ENCODE measurements around the gene CLCNKB. TPM values are rescaled to one million over a fixed set of nuclear protein-coding genes. Genes with fewer than 3 reads are reported as not detected.
A peak's percentile ranks its signal among the peaks of the same experiment; 100 is the strongest.
"Not testable (repeated sequence)": the region's sequence is repeated elsewhere in the genome, so short reads cannot be mapped to it uniquely, and the experiment has no call there.

Gene CLCNKB
- total RNA-seq, 1 donor from 2014 or later = 0.60 TPM

GRCh38 chr1:16032388-16033102, 11.0 kb upstream of the CLCNKB start:
- peak; percentile 63 for DNase-seq (ENCODE audit: low read depth)

DNA sequence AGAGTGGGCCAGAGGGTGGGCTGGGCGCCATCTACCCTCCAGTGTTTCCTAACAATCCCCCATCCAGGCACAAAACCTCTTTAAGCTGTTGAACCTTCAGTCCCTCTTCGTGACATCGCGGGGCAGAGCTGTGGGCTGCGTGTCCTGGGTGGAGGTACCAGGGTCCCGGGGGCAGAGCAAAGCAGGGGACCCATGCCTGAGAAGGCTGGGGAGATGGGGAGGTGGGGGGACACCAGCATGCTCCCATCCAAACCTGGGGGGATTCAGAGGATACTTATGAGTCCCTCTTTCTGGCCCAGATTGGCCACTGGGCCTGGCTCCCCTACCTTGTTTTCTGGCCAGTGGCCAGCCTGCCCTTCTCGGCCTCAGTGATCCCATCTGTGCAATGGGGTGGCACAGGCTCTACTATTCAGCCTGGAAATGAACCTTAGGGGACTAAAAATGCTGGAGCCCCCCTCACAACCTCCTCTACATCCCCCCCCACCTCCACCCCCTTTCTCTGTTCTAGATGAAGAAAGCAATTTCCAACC, 10.4 kb upstream of the CLCNKB start:
- DNase-seq (ENCODE audit: low read depth) = not testable (repeated sequence)

- not testable (repeated sequence) for DNase-seq (ENCODE audit: low read depth)
Observed at GRCh38 chr1:16036461-16036860, 7.1 kb upstream of the CLCNKB start.

- DNase-seq (ENCODE audit: low read depth) = peak; percentile 5
Observed at GRCh38 chr1:16038620-16038912, 5.0 kb upstream of the CLCNKB start.

- DNase-seq (ENCODE audit: low read depth) = not testable (repeated sequence)
Observed at GRCh38 chr1:16039871-16040270, 3.7 kb upstream of the CLCNKB start.

- DNase-seq (ENCODE audit: low read depth) = no peak
Observed at GRCh38 chr1:16041200-16041599, 2.4 kb upstream of the CLCNKB start.

DNA sequence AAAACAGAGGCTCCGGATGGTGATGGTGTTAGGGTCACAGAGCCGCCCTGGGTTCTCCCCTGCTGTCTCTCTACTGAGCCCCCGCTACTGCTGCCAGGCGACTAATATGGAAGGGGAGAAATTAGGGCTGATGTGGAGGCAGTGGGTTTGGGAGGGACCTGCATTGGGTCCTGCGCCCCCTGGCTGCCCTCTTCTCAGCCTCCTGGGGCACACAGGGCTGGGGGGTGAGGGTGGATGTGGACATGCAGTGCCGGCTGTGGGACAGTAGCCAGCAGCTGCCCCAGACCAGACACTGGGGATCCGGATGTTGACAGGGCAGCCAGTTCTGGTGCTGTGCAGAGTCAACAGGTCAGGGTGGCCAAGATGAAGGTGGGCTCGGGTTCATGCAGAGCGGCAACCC, 1.5 kb upstream of the CLCNKB start:
- DNase-seq (ENCODE audit: low read depth) = no peak

GRCh38 chr1:16042654-16043053, 928 bp upstream of the CLCNKB start:
- not testable (repeated sequence) for DNase-seq (ENCODE audit: low read depth)

- DNase-seq (ENCODE audit: low read depth) = no peak
Observed at GRCh38 chr1:16043950-16044349, 368 bp downstream of the CLCNKB start.

DNA sequence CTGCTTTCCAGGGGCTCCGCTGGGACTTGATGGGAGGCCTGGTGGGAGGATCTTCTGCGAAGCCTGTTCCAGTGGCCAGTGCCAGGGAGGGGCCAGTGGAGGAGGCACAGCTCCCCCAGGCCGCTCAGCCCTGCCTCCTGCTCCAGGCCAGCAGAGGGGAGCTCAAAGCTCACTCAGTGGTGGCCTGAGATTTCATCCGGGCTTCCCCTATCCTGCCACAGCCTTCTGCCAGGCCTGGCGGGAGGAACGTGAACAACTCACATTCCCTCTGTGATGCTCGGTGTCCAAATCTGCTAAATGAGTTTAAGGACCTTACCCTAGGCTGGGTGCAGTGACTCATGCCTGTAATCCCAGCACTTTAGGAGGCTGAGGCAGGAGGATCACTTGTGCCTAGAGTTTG, 3.3 kb downstream of the CLCNKB start:
- DNase-seq (ENCODE audit: low read depth) = peak; percentile 29

DNA sequence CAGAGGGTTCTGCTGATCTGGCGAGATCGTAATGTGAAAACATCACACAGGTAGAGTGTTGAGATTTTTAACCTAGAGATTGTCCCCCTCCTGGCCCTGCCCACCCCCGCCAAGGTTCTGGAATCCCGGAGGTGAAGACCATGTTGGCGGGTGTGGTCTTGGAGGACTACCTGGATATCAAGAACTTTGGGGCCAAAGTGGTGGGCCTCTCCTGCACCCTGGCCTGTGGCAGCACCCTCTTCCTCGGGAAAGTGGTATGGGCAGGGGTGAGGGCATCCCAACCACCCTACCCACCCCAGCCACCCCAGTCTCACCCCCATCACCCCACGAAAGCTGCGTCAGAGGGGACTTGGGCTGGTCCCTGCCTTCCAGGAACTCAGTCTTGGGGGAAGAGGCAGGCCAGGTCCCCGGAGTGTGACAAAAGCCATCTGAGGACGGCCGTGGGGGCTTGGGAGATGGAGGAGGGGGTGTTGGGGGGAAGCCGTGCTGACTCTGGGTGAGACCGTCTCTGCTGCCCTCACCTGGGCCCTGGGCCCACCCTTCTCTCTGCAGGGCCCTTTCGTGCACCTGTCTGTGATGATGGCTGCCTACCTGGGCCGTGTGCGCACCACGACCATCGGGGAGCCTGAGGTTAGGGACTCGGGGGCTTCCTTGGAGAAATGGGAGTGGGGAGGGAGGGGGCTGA, 4.4 kb downstream of the CLCNKB start:
- no peak for DNase-seq (ENCODE audit: low read depth)

DNA sequence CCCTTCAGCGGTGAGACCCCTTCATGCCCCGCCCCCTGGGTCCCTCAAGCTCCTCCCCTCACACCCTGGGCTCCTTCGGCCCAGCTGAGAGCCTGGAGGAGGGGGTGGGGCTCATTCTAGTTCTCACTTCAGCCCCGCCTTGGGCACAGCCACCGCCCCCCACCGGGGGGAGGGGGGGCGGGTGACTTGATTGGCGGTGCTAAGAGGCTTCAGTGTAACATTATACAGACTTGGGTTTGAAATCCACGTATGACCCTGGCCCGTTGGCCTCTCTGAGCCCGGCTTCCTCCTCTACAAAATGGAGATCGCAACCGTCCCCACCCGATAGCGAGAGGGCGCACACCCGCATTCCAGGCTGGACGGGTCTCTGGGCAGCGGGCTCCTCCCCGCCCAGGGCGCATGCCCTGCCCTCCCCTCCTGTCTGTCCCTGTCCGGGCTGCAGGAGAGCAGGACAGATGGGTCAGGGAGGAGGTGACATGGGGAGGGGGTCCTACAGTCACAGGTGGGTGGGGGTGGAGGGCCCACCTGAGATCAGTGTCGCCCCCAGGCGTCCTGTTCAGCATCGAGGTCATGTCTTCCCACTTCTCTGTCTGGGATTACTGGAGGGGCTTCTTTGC, 5.1 kb downstream of the CLCNKB start:
- peak; percentile 17 for DNase-seq (ENCODE audit: low read depth)

DNA sequence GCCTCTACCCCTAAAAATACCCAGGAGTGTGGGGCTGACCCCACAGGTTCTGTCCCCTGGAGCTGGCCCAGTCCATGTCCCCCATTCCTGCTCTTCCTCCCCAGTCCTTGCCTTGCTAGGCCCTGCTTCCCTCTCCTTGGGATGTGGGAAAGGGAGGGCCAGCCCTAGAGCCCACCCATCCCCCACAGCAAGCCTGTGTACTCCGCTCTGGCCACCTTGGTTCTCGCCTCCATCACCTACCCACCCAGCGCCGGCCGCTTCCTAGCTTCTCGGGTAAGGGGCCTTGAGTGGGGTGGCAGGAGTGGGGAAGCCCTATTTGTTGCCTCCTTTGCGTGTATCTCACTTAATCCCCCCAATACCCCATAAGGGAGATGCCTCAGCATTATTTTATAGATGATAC, 6.7 kb downstream of the CLCNKB start:
- no peak for DNase-seq (ENCODE audit: low read depth)

DNA sequence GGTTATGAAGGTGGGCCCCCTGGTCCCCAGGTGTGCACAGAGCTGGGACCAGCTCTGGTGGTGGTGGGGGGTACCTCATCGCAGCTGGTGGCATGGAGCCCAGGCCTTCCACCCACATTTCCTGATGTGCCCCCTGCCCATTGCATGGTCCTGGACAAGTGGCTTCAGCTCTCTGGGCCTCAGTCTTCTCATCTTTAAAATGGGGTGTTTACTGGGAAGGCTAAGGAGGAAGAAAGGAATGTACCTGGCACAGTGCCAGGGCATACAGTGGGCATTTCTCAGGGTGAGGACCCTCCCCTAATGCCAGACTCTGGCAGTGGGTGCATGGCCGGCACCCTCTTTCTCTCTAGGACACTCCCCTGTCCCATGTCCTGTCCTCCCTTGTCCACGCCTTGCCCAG, 7.5 kb downstream of the CLCNKB start:
- no peak for DNase-seq (ENCODE audit: low read depth)

DNA sequence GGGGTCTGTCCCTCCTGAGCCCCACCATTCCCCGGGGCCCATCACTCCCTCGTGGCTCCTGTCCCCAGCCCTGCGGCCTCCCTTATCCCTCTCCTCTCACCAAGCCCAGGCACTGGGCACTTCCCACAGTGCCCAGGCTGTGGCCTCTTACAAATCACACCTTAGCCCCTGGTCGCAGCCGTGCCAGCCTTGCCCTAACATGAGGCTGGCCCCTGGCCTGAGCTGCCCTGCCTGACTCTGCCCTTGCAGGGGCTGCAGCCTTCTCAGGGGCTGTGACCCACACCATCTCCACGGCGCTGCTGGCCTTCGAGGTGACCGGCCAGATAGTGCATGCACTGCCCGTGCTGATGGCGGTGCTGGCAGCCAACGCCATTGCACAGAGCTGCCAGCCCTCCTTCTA, 8.4 kb downstream of the CLCNKB start:
- DNase-seq (ENCODE audit: low read depth) = not testable (repeated sequence)

GRCh38 chr1:16053781-16054502, 10.4 kb downstream of the CLCNKB start:
- no peak for DNase-seq (ENCODE audit: low read depth)

GRCh38 chr1:16054598-16055540, 11.3 kb downstream of the CLCNKB start:
- DNase-seq (ENCODE audit: low read depth) = no peak

DNA sequence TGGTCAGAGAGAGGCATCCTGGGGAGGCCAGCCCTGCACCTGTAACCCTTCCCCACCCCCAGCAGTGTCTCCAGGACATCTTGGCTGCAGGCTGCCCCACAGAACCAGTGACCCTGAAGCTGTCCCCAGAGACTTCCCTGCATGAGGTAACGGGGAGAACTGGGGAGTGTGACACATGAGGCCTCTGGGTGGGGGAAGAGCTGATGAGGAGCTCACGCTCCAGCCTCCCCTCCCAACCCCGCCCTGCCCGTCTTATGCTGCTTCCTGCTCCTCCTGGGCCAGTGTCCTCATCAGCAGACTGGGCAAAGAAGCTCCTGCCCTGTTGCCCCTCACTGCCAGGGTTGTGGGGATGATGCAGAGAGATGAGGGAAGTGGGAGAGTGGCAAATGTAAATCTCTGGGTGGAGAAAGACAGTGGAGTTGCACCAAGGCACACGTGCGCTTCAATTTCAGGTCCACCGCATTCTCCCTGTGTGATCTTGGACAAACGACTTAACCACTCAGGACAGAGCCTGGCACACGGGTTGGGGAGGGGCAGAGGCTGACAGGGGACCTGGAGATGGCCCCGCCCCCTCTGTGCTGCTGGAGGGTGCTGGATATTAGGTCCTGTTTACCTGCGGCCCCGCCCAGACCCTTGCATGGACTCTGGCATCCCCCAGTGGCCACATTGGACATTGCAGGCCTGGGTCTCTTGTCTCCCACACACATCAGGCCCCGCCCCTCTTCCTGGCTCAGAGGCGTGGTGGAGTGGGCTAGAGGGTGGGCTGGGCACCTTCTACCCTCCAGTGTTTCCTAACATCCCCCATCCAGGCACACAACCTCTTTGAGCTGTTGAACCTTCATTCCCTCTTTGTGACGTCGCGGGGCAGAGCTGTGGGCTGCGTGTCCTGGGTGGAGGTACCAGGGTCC, 12.3 kb downstream of the CLCNKB start:
- peak; percentile 69 for DNase-seq (ENCODE audit: low read depth)

GRCh38 chr1:16056521-16056912, 12.9 kb downstream of the CLCNKB start:
- not testable (repeated sequence) for DNase-seq (ENCODE audit: low read depth)

GRCh38 chr1:16057314-16057915, 13.8 kb downstream of the CLCNKB start:
- DNase-seq (ENCODE audit: low read depth) = not testable (repeated sequence)
